Activated naive CD8-positive, alpha-beta T cell (primary cell): Measurements from ENCODE around the gene SREBF1.

Source experiments
- H3K27ac Mint-ChIP-seq: one replicate; pipeline ENCODE4 v1.8.0; 2021; ENCODE audit warnings: mixed read lengths
- H3K27me3 Mint-ChIP-seq: one replicate; pipeline ENCODE4 v1.8.0; 2021; ENCODE audit warnings: mixed read lengths
- H3K36me3 Mint-ChIP-seq: one replicate; pipeline ENCODE4 v1.8.0; 2021; ENCODE audit warnings: mixed read lengths
- H3K4me1 Mint-ChIP-seq: one replicate; pipeline ENCODE4 v1.8.0; 2021; ENCODE audit warnings: low read depth, mixed read lengths
- H3K4me3 Mint-ChIP-seq: one replicate; pipeline ENCODE4 v1.8.0; 2021; ENCODE audit warnings: mild to moderate bottlenecking, mixed read lengths
- H3K9me3 Mint-ChIP-seq: one replicate; pipeline ENCODE4 v1.8.0; 2021; ENCODE audit warnings: low read depth, mixed read lengths

Gene SREBF1

GRCh38 chr17:17868641-17869522 is 32.1 kb upstream of the SREBF1 start:
- H3K27me3 Mint-ChIP-seq = no peaks in the 10 kb centered on the region
- H3K4me3 Mint-ChIP-seq = no peak overlapping the region
- peaks cover 4% of the 10 kb centered on the region for H3K4me1 Mint-ChIP-seq
- H3K9me3 Mint-ChIP-seq = no peaks in the 10 kb centered on the region
- no peaks in the 10 kb centered on the region for H3K36me3 Mint-ChIP-seq
- no peak overlapping the region for H3K27ac Mint-ChIP-seq

- Mint-ChIP-seq H3K27me3 (no peaks in the 10 kb centered on the region), H3K4me1 (peaks cover 23% of the 10 kb centered on the region), H3K4me3 (no peak overlapping the region), H3K36me3 (peaks cover 2% of the 10 kb centered on the region), H3K9me3 (no peaks in the 10 kb centered on the region), H3K27ac (no peak overlapping the region)
Observed at GRCh38 chr17:17866897-17867296, 30.1 kb upstream of the SREBF1 start.

GRCh38 chr17:17866425-17866824 is 29.6 kb upstream of the SREBF1 start:
- H3K27ac Mint-ChIP-seq = no peak overlapping the region
- H3K4me3 Mint-ChIP-seq = no peak overlapping the region
- peaks cover 2% of the 10 kb centered on the region for H3K36me3 Mint-ChIP-seq
- peaks cover 24% of the 10 kb centered on the region for H3K4me1 Mint-ChIP-seq
- H3K27me3 Mint-ChIP-seq = no peaks in the 10 kb centered on the region
- H3K9me3 Mint-ChIP-seq = no peaks in the 10 kb centered on the region

GRCh38 chr17:17865035-17865434 is 28.2 kb upstream of the SREBF1 start:
- Mint-ChIP-seq H3K9me3 (no peaks in the 10 kb centered on the region), H3K36me3 (peaks cover 2% of the 10 kb centered on the region), H3K4me1 (peaks cover 31% of the 10 kb centered on the region), H3K27ac (no peak overlapping the region), H3K27me3 (no peaks in the 10 kb centered on the region), H3K4me3 (no peak overlapping the region)

DNA sequence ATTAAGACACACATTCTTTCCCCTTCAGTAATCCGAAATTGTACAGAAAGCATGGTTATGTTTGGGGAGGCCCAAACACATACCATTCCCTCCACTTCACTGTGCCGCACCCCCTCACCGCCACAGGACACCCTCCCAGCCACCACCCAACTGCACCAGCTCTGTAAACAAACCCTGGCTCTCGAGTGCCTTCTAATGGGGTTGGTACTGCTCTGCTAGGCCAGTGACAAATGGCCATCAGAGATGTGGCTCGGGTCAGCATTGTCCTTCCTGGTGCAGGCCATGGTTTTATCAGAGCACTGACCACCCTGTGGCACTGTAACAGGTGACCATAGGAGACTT is 24.0 kb upstream of the SREBF1 start:
- H3K27ac Mint-ChIP-seq = no peak overlapping the region
- no peak overlapping the region for H3K4me3 Mint-ChIP-seq
- H3K4me1 Mint-ChIP-seq = peaks cover 41% of the 10 kb centered on the region
- peaks cover 2% of the 10 kb centered on the region for H3K36me3 Mint-ChIP-seq
- no peaks in the 10 kb centered on the region for H3K27me3 Mint-ChIP-seq
- H3K9me3 Mint-ChIP-seq = no peaks in the 10 kb centered on the region

GRCh38 chr17:17859909-17860765 is 23.4 kb upstream of the SREBF1 start:
- no peak overlapping the region for H3K27ac Mint-ChIP-seq
- no peaks in the 10 kb centered on the region for H3K27me3 Mint-ChIP-seq
- H3K36me3 Mint-ChIP-seq = peaks cover 2% of the 10 kb centered on the region
- H3K4me3 Mint-ChIP-seq = no peak overlapping the region
- H3K9me3 Mint-ChIP-seq = no peaks in the 10 kb centered on the region
- H3K4me1 Mint-ChIP-seq = peaks cover 47% of the 10 kb centered on the region

- no peaks in the 10 kb centered on the region for H3K36me3 Mint-ChIP-seq
- H3K4me1 Mint-ChIP-seq = peaks cover 49% of the 10 kb centered on the region
- no peak overlapping the region for H3K27ac Mint-ChIP-seq
- no peak overlapping the region for H3K4me3 Mint-ChIP-seq
- no peaks in the 10 kb centered on the region for H3K27me3 Mint-ChIP-seq
- H3K9me3 Mint-ChIP-seq = no peaks in the 10 kb centered on the region
Observed at GRCh38 chr17:17857496-17857895, 20.7 kb upstream of the SREBF1 start.

DNA sequence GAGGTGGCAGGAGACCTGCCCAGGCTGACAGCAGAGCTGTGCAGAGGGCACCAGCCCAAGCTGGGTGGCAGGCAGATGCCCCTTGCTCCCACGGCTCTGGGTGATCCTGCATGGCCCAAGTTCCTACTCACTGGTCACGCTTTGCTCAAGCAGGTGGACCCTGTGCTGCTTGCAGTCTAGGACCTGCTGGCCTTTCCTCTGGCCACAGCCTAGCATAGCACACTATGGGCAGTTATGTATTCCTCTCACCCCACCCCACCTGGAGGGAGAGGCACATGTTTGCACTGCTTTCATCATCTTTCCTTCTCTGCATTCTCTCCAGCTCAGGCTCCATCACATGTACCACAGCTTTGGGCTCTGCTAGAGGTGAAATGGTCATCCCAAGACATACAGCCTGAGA is 19.6 kb upstream of the SREBF1 start:
- Mint-ChIP-seq H3K27me3 (no peaks in the 10 kb centered on the region), H3K9me3 (no peaks in the 10 kb centered on the region), H3K36me3 (no peaks in the 10 kb centered on the region), H3K27ac (no peak overlapping the region), H3K4me1 (peaks cover 53% of the 10 kb centered on the region), H3K4me3 (no peak overlapping the region)

GRCh38 chr17:17855976-17856375 is 19.2 kb upstream of the SREBF1 start:
- no peaks in the 10 kb centered on the region for H3K36me3 Mint-ChIP-seq
- peaks cover 57% of the 10 kb centered on the region for H3K4me1 Mint-ChIP-seq
- H3K27me3 Mint-ChIP-seq = no peaks in the 10 kb centered on the region
- no peak overlapping the region for H3K27ac Mint-ChIP-seq
- no peak overlapping the region for H3K4me3 Mint-ChIP-seq
- H3K9me3 Mint-ChIP-seq = no peaks in the 10 kb centered on the region

DNA sequence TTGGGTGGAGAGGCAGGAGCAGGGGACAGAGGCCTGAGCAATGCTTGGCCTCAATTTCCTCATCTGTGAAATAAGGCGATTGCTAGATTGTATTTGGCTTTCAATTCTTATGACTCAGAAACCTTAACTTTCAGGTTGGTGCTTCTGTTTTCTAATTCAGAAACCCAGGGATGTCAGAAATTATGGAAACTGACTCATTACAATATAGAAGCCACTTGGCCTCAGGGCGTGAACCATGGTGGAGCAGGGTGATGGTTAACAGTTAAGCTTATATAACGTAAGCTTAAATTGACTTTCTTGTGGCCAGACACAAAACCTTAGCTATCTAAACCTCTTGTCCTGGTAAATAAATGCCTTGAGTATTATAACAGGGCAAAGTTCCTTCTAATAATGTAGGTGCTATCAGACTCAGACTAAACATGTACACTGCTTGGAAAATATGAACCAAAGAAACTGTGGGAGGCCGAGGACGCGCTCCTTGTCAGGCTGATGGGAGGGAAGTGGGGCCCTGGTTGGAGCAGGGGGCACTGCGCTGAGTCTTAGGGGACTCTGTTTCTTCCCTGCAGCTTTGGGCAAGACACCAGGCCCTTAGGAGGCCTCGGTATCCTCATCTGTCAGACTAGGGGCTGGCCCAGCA is 17.1 kb upstream of the SREBF1 start:
- H3K36me3 Mint-ChIP-seq = no peaks in the 10 kb centered on the region
- peak overlapping the region; percentile 76 for H3K27ac Mint-ChIP-seq
- peaks cover 67% of the 10 kb centered on the region for H3K4me1 Mint-ChIP-seq
- peak overlapping the region; percentile 51 for H3K4me3 Mint-ChIP-seq
- H3K27me3 Mint-ChIP-seq = no peaks in the 10 kb centered on the region
- H3K9me3 Mint-ChIP-seq = no peaks in the 10 kb centered on the region

- Mint-ChIP-seq H3K27ac (peak overlapping the region; percentile 76), H3K27me3 (no peaks in the 10 kb centered on the region), H3K9me3 (no peaks in the 10 kb centered on the region), H3K4me3 (no peak overlapping the region), H3K36me3 (no peaks in the 10 kb centered on the region), H3K4me1 (peaks cover 77% of the 10 kb centered on the region)
Observed at GRCh38 chr17:17852930-17853329, 16.1 kb upstream of the SREBF1 start.

GRCh38 chr17:17851103-17852002 is 14.6 kb upstream of the SREBF1 start:
- no peaks in the 10 kb centered on the region for H3K27me3 Mint-ChIP-seq
- H3K27ac Mint-ChIP-seq = peak overlapping the region; percentile 94
- peaks cover 87% of the 10 kb centered on the region for H3K4me1 Mint-ChIP-seq
- no peaks in the 10 kb centered on the region for H3K9me3 Mint-ChIP-seq
- H3K4me3 Mint-ChIP-seq = peak overlapping the region; percentile 70
- H3K36me3 Mint-ChIP-seq = no peaks in the 10 kb centered on the region

DNA sequence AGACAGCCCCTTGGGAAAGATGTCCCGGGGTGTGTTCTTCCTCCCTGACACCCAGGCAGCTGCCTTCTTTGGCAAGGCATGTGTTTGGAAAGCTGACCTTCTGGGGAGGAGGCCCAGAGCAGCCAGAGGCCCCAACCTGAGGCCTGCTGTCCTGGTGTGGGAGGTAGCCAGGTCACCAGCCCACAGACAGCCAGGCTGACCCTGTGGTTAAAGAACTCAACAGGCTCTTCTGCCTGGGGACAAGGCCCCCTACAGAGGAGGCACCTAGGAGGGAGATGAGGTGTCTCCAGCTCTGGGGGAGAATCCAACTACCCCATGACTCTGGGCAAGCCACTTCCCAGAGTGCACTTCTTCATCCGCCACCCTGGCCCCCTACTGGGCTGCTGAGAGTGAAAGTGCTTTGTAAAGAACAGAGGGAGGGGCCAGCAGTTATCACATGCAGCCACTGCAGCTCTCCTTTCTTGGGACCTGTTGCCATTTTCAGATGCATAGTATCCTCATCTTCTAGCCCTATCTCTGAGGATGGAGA is 13.1 kb upstream of the SREBF1 start:
- H3K4me3 Mint-ChIP-seq = peak overlapping the region; percentile 70
- no peaks in the 10 kb centered on the region for H3K36me3 Mint-ChIP-seq
- H3K4me1 Mint-ChIP-seq = peaks cover 79% of the 10 kb centered on the region
- no peaks in the 10 kb centered on the region for H3K9me3 Mint-ChIP-seq
- peak overlapping the region; percentile 94 for H3K27ac Mint-ChIP-seq
- no peaks in the 10 kb centered on the region for H3K27me3 Mint-ChIP-seq
